H1 (cell line): Measurements from ENCODE around the gene PLGRKT. TPM values are rescaled to one million over a fixed set of nuclear protein-coding genes. Genes with fewer than 3 reads are reported as not detected.

Source experiments
- CTCF ChIA-PET: fragments of 300-600 bp; sonication (Branson Sonifier 250); formaldehyde crosslinking; loops from one replicate; lab custom pipeline; 2021; ENCODE audit not compliant: partially characterized antibody; lab: Charles Lee
- POLR2A ChIA-PET: fragments of 300-600 bp; sonication (Branson Sonifier 250); formaldehyde crosslinking; loops from one replicate; lab custom pipeline; 2021; ENCODE audit warnings: inconsistent platforms; ENCODE audit not compliant: partially characterized antibody; lab: Charles Lee
- DNase-seq, 2 experiments: peaks; one replicate each; pipeline versions ENCODE4 v3.0.0 to v3.0.0-alpha.2; 2010 to 2022; ENCODE audit warnings: low spot score in 2 of 2, low read depth in 1 of 2, mixed read lengths in 1 of 2
- FAIRE-seq: peaks from 2 replicates; lab custom pipeline; 2011; peaks lifted over from hg19 to GRCh38; lab: Jason Lieb, UNC
- H2AFZ ChIP-seq: 2 replicates; pipeline ENCODE4 v1.8.1; 2012; ENCODE audit warnings: low read length, inconsistent platforms
- H2AK5ac ChIP-seq: 2 replicates; pipeline ENCODE4 v1.6.1; 2013; ENCODE audit warnings: low read depth, low read length
- H2BK120ac ChIP-seq: replicated peaks from 2 replicates; pipeline ENCODE3; 2013; ENCODE audit warnings: low read depth, low read length, inconsistent platforms
- H2BK12ac ChIP-seq: 2 replicates; pipeline ENCODE4 v1.6.1; 2013; ENCODE audit warnings: low read depth, low read length
- H2BK15ac ChIP-seq: 2 replicates; pipeline ENCODE4 v1.6.1; 2013; ENCODE audit warnings: low read length
- H2BK20ac ChIP-seq: 2 replicates; pipeline ENCODE4 v1.6.1; 2013; ENCODE audit warnings: low read length
- H2BK5ac ChIP-seq: 2 replicates; pipeline ENCODE4 v1.6.1; 2013; ENCODE audit warnings: low read depth, low read length
- H3K14ac ChIP-seq: 2 replicates; pipeline ENCODE4 v1.6.1; 2013; ENCODE audit warnings: inconsistent platforms; ENCODE audit not compliant: insufficient read length
- H3K18ac ChIP-seq: 2 replicates; pipeline ENCODE4 v1.6.1; 2013; ENCODE audit warnings: low read length; ENCODE audit errors: extremely low read depth
- H3K23ac ChIP-seq: 2 replicates; pipeline ENCODE4 v1.6.1; 2013; ENCODE audit warnings: inconsistent platforms; ENCODE audit not compliant: insufficient read length
- H3K23me2 ChIP-seq: 2 replicates; pipeline ENCODE4 v1.6.1; 2013; ENCODE audit warnings: low read depth, low read length
- H3K27ac ChIP-seq: 2 replicates; pipeline ENCODE4 v1.6.1; 2011; ENCODE audit warnings: low read depth, low read length, inconsistent platforms
- H3K27me3 ChIP-seq, 4 experiments: replicated peaks in 1 of 4; 1 replicate in 1 of 4; 2 replicates in 3 of 4; pipeline versions ENCODE4 v1.6.1 to v1.8.1; 2011 to 2013; ENCODE audit warnings: low read length in 3 of 4, mild to moderate bottlenecking in 3 of 4, inconsistent platforms in 2 of 4, mixed read lengths in 2 of 4, moderate library complexity in 1 of 4; ENCODE audit not compliant: control insufficient read depth in 3 of 4, insufficient read depth in 3 of 4; ENCODE audit errors: extremely low read depth in 1 of 4
- H3K36me3 ChIP-seq, 4 experiments: 2 replicates each; pipeline versions ENCODE4 v1.6.1 to v1.8.1; 2011 to 2013; ENCODE audit warnings: mild to moderate bottlenecking in 4 of 4, low read length in 3 of 4, moderate library complexity in 2 of 4, control low read depth in 1 of 4, inconsistent platforms in 1 of 4; ENCODE audit not compliant: insufficient read depth in 4 of 4, control insufficient read depth in 2 of 4
- H3K4ac ChIP-seq: replicated peaks from 2 replicates; pipeline ENCODE3; 2013; ENCODE audit warnings: low read length, low read depth, mixed read lengths, inconsistent platforms; ENCODE audit not compliant: insufficient read length
- H3K4me1 ChIP-seq, 4 experiments: replicated peaks in 1 of 4; 1 replicate in 1 of 4; 2 replicates in 3 of 4; pipeline versions ENCODE4 v1.6.1 to v1.8.1; 2011 to 2013; ENCODE audit warnings: low read length in 3 of 4, inconsistent platforms in 2 of 4, mixed read lengths in 1 of 4; ENCODE audit not compliant: insufficient read depth in 4 of 4, control insufficient read depth in 3 of 4
- H3K4me2 ChIP-seq, 2 experiments: 2 replicates each; pipeline versions ENCODE4 v1.6.1 to v1.8.1; 2011 to 2013; ENCODE audit warnings: low read depth in 2 of 2, low read length in 2 of 2, control low read depth in 1 of 2, inconsistent platforms in 1 of 2, mild to moderate bottlenecking in 1 of 2; ENCODE audit not compliant: insufficient read depth in 1 of 2
- H3K4me3 ChIP-seq, 4 experiments: fragments of 200-600, 300-600 bp in 1 of 4; sonication (generic), shearing (Covaris generic), sonication (Bioruptor Twin) in 1 of 4; 2 replicates each; pipeline versions ENCODE4 v1.5.1 to v1.8.1; 2011 to 2016; ENCODE audit warnings: low read length in 4 of 4, low read depth in 3 of 4, control low read depth in 2 of 4, inconsistent platforms in 2 of 4, mild to moderate bottlenecking in 2 of 4, mixed read lengths in 1 of 4, moderate library complexity in 1 of 4; ENCODE audit not compliant: insufficient read depth in 2 of 4; ENCODE audit errors: extremely low read depth in 1 of 4
- H3K56ac ChIP-seq: replicated peaks from 2 replicates; pipeline ENCODE3; 2013; ENCODE audit warnings: low read depth, mild to moderate bottlenecking, mixed read lengths, low read length, inconsistent platforms; ENCODE audit not compliant: insufficient read length
- H3K79me1 ChIP-seq: 2 replicates; pipeline ENCODE4 v1.6.1; 2013; ENCODE audit warnings: low read depth, low read length, control low read depth
- H3K79me2 ChIP-seq, 2 experiments: 2 replicates each; pipeline versions ENCODE4 v1.6.1 to v1.8.1; 2012 to 2013; ENCODE audit warnings: low read length in 2 of 2, mild to moderate bottlenecking in 2 of 2, inconsistent platforms in 1 of 2; ENCODE audit not compliant: insufficient read depth in 2 of 2, control insufficient read depth in 1 of 2
- H3K9ac ChIP-seq, 4 experiments: replicated peaks in 1 of 4; 1 replicate in 1 of 4; 2 replicates in 3 of 4; pipeline versions ENCODE4 v1.6.1 to v1.8.1; 2011 to 2013; ENCODE audit warnings: low read depth in 3 of 4, low read length in 3 of 4, control low read depth in 2 of 4, mild to moderate bottlenecking in 2 of 4, moderate library complexity in 2 of 4, inconsistent platforms in 1 of 4; ENCODE audit errors: extremely low read depth in 1 of 4
- H3K9me3 ChIP-seq, 2 experiments: 2 replicates each; pipeline versions ENCODE4 v1.6.1 to v1.8.1; 2012 to 2013; ENCODE audit warnings: mild to moderate bottlenecking in 2 of 2, moderate library complexity in 2 of 2, control low read depth in 1 of 2, inconsistent platforms in 1 of 2, low read depth in 1 of 2, low read length in 1 of 2, mixed read lengths in 1 of 2; ENCODE audit not compliant: insufficient read depth in 2 of 2
- H4K20me1 ChIP-seq, 2 experiments: replicated peaks in 1 of 2; 2 replicates each; pipeline versions ENCODE3 to v1.8.1; 2011 to 2013; ENCODE audit warnings: inconsistent platforms in 2 of 2, low read length in 2 of 2, mild to moderate bottlenecking in 1 of 2; ENCODE audit not compliant: insufficient read depth in 2 of 2, control insufficient read depth in 1 of 2
- H4K5ac ChIP-seq: 2 replicates; pipeline ENCODE4 v1.6.1; 2013; ENCODE audit warnings: low read length, low read depth, mixed read lengths, inconsistent platforms; ENCODE audit not compliant: insufficient read length
- H4K8ac ChIP-seq: 2 replicates; pipeline ENCODE4 v1.8.0; 2013; ENCODE audit warnings: mild to moderate bottlenecking, moderate library complexity, low read length, inconsistent platforms; ENCODE audit not compliant: insufficient read depth; ENCODE audit errors: extremely low read depth
- H4K91ac ChIP-seq: replicated peaks from 2 replicates; pipeline ENCODE3; 2013; ENCODE audit warnings: low read length, mixed read lengths, inconsistent platforms; ENCODE audit not compliant: insufficient read length
- BRCA1 ChIP-seq: IDR thresholded peaks from 2 replicates; pipeline ENCODE4 v1.6.1; 2012; ENCODE audit warnings: low read depth, low read length, improper control_type of control experiment
- EGR1 ChIP-seq: IDR thresholded peaks from 2 replicates; pipeline ENCODE4 v1.6.1; 2011; ENCODE audit warnings: low read depth, low read length, borderline replicate concordance
- EP300 ChIP-seq, 2 experiments: IDR thresholded peaks; 1 replicate in 1 of 2; 2 replicates in 1 of 2; pipeline ENCODE4 v1.6.1; 2011 to 2012; ENCODE audit warnings: low read depth in 2 of 2, low read length in 2 of 2, mild to moderate bottlenecking in 2 of 2, borderline replicate concordance in 1 of 2, inconsistent platforms in 1 of 2, moderate library complexity in 1 of 2
- RBBP5 ChIP-seq: IDR thresholded peaks from 2 replicates; pipeline ENCODE4 v1.7.1; 2012; ENCODE audit warnings: low read depth, mild to moderate bottlenecking, inconsistent platforms, low read length, moderate library complexity, borderline replicate concordance
- SAP30 ChIP-seq: fragments of 300-600 bp; sonication (generic); IDR thresholded peaks from 2 replicates; pipeline ENCODE4 v1.7.1; 2012; ENCODE audit warnings: low read length, moderate library complexity, mild to moderate bottlenecking, inconsistent platforms; ENCODE audit not compliant: insufficient read depth, insufficient replicate concordance
- SRF ChIP-seq: IDR thresholded peaks from 2 replicates; pipeline ENCODE4 v1.6.1; 2011; ENCODE audit warnings: mild to moderate bottlenecking, low read depth, low read length, moderate library complexity
- TAF1 ChIP-seq: IDR thresholded peaks from 2 replicates; pipeline ENCODE4 v1.6.1; 2011; ENCODE audit warnings: mild to moderate bottlenecking, low read depth, low read length
- polyA plus RNA-seq, 7 experiments: library from polyadenylated mRNA; depleted of rRNA in 3 of 7; stranded (reverse) in 5 of 7; unstranded in 2 of 7; fragments of >200 nt in 5 of 7; fragments of 200-250 nt in 2 of 7; gene quantifications; 1 replicate in 5 of 7; 2 replicates in 1 of 7; 4 replicates in 1 of 7; pipeline versions ENCODE4 v1.2.1 to v1.2.3, GENCODE V29; 2011 to 2013; ENCODE audit warnings: missing spikeins in 2 of 7, mixed read lengths in 2 of 7
- total RNA-seq: library from RNA; stranded (reverse); fragmentation: NEBNext Ultra II Directional; extraction: Animal tissue kit (Norgen Biotek cat#: 25700); gene quantifications from 2 replicates; pipeline ENCODE4 v1.2.1, GENCODE V29; 2021
- TF ChIP-seq, protein P1 (sequence below): IDR thresholded peaks from 2 replicates; pipeline ENCODE4 v1.6.1; 2012; ENCODE audit warnings: inconsistent platforms

The PLGRKT gene
- total and polyA plus RNA-seq, 2 of the 8 experiments (the other 6 are each of a cell fraction or from before 2014, with no cell fraction given): 5.4 to 15.7 TPM

DNA sequence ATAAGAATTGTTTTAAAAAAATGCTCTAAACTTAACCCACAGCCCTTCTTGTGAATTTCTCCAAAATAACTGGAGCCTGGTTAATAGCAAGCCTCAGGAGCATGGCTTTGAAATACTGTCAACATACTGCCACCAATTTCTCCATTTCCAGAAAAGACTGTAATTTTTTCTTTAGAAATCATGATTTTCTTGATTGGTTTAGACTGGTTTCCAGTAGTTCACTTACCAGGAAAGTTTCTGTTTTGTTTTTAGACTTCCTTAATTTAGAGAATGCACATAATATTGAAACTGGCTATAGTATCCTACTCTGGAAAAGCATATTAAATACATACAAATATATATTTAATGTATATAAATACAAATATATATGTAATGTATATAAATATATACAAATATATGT, 8.2 kb upstream of the PLGRKT start:
- Histone ChIP-seq H2BK15ac (no peak overlapping the region), H4K8ac (no peak overlapping the region), H3K4me2 (no peak overlapping the region), H4K20me1 (no peaks in the 10 kb centered on the region), H3K23me2 (no peaks in the 10 kb centered on the region; the same call in 1 of the 2 replicates), H4K91ac (no peak overlapping the region), H3K56ac (no peak overlapping the region), H3K9me3 (no peaks in the 10 kb centered on the region), H2BK5ac (no peak overlapping the region), H3K23ac (no peak overlapping the region), H2AK5ac (no peak overlapping the region), H2BK20ac (no peak overlapping the region), H3K4me1 (peaks cover 0 to 2% (median 0%) of the 10 kb centered on the region in 4 experiments; a peak in 2 of 7 replicates), H2BK120ac (no peak overlapping the region), H3K79me2 (no peaks in the 10 kb centered on the region), H3K18ac (no peak overlapping the region), H2AFZ (no peak overlapping the region), H2BK12ac (no peak overlapping the region), H3K79me1 (no peaks in the 10 kb centered on the region), H4K5ac (no peak overlapping the region), H3K14ac (no peak overlapping the region), H3K27ac (no peak overlapping the region), H3K27me3 (no peaks in the 10 kb centered on the region; a peak in 1 of 7 replicates), H3K4me3 (no peak overlapping the region), H3K36me3 (no peaks in the 10 kb centered on the region; a peak in 1 of 8 replicates), H3K4ac (no peak overlapping the region), H3K9ac (no peak overlapping the region)
- DNase-seq: no peak
- CTCF ChIA-PET: interaction anchor here (2.0 kb wide), 1 partner anchor 144 kb away, joined by 6 read pairs; no protein-coding TSS in a partner anchor
- FAIRE-seq: no peak
- POLR2A ChIA-PET: interaction anchor here (0.5 kb wide), 1 partner anchor 973 kb away, joined by 3 read pairs; no protein-coding TSS in a partner anchor
- TF ChIP-seq RBBP5 (no peak), SRF (no peak), EGR1 (no peak), SAP30 (no peak), BRCA1 (no peak), TAF1 (no peak), EP300 (IDR thresholded peaks at IDR 0.05; ENCODE audit: borderline replicate concordance in 1 of 2, low read depth in 2 of 2, low read length in 2 of 2) (no peak)
- TF ChIP-seq, protein P1, sequence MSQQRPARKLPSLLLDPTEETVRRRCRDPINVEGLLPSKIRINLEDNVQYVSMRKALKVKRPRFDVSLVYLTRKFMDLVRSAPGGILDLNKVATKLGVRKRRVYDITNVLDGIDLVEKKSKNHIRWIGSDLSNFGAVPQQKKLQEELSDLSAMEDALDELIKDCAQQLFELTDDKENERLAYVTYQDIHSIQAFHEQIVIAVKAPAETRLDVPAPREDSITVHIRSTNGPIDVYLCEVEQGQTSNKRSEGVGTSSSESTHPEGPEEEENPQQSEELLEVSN: no peak
- TF ChIP-seq, all 59 proteins: peak for 0
